Panc1 (cell line): Measurements from ENCODE around the gene NTNG1. TPM values are rescaled to one million over a fixed set of nuclear protein-coding genes. Genes with fewer than 3 reads are reported as not detected.

ENCODE experiments used
- ATAC-seq: fragments of 200-7000 bp; cut with Tn5 transposase; 2 replicates; pipeline ENCODE4 v1.9.1; 2020; ENCODE audit warnings: mild to moderate bottlenecking, moderate library complexity
- BruUV-seq: library from RNA; stranded (reverse); fragments of 400-500 nt; replicated peaks from 2 replicates; lab custom pipeline; 2021; lab: Mats Ljungman, UMichigan
- CTCF ChIA-PET: fragments of 300-600 bp; sonication (Branson Sonifier 250); formaldehyde crosslinking; loops from one replicate; lab custom pipeline; 2022; ENCODE audit warnings: antibody characterized with exemption; lab: Charles Lee
- POLR2A ChIA-PET: fragments of 300-600 bp; sonication (Branson Sonifier 250); formaldehyde crosslinking; loops from one replicate; lab custom pipeline; 2022; ENCODE audit warnings: antibody characterized with exemption; lab: Charles Lee
- DNase-seq: peaks from one replicate; pipeline ENCODE4 v3.0.0-alpha.2; 2010; ENCODE audit warnings: low read depth, low spot score
- H3K27ac ChIP-seq: 2 replicates; pipeline ENCODE4 v1.5.1; 2011; ENCODE audit warnings: mild to moderate bottlenecking, low read length, inconsistent platforms
- H3K27me3 ChIP-seq: fragments of 200-500 bp; sonication (Bioruptor generic); 2 replicates; pipeline ENCODE4 v1.6.0; 2014; ENCODE audit warnings: low read length, inconsistent platforms; ENCODE audit not compliant: control insufficient read depth, insufficient read depth
- H3K36me3 ChIP-seq: fragments of 200-500 bp; sonication (Bioruptor generic); 2 replicates; pipeline ENCODE4 v1.5.1; 2014; ENCODE audit warnings: inconsistent platforms, mild to moderate bottlenecking, low read length, moderate library complexity; ENCODE audit not compliant: control insufficient read depth, insufficient read depth
- H3K4me1 ChIP-seq: 2 replicates; pipeline ENCODE4 v1.5.1; 2011; ENCODE audit warnings: inconsistent platforms, mild to moderate bottlenecking, low read length, moderate library complexity; ENCODE audit not compliant: control insufficient read depth, insufficient read depth
- H3K4me3 ChIP-seq, 2 experiments: 2 replicates each; pipeline ENCODE4 v1.5.1; 2011 to 2012; ENCODE audit warnings: low read depth in 2 of 2, low read length in 2 of 2, mild to moderate bottlenecking in 2 of 2, inconsistent platforms in 1 of 2, moderate library complexity in 1 of 2
- H3K9me3 ChIP-seq: fragments of 200-500 bp; sonication (Bioruptor generic); 2 replicates; pipeline ENCODE4 v1.5.1; 2014; ENCODE audit warnings: low read depth, mild to moderate bottlenecking, inconsistent platforms, low read length, moderate library complexity; ENCODE audit not compliant: control insufficient read depth, insufficient read depth
- POLR2AphosphoS5 ChIP-seq: IDR thresholded peaks from 2 replicates; pipeline ENCODE4 v1.6.1; 2012; ENCODE audit warnings: mild to moderate bottlenecking, low read depth, low read length, moderate library complexity
- SIN3A ChIP-seq: IDR thresholded peaks from 2 replicates; pipeline ENCODE4 v1.6.1; 2012; ENCODE audit warnings: low read depth, mild to moderate bottlenecking, low read length, moderate library complexity, borderline replicate concordance; ENCODE audit not compliant: insufficient read depth
- TCF7L2 ChIP-seq: IDR thresholded peaks from 2 replicates; pipeline ENCODE4 v1.6.1; 2011; ENCODE audit warnings: mild to moderate bottlenecking, low read depth, low read length, inconsistent platforms
- in situ Hi-C: cut with HindIII; loops from 2 replicates; pipeline ENCODE4 v1.10.0; 2016; ENCODE audit warnings: low sequenced_read_pairs, low pct_unique_long_range_greater_than_20kb
- intact Hi-C: fragments of 100-400 bp; cut with micrococcal nuclease; formaldehyde crosslinking; loops from one replicate; pipeline ENCODE4 v1.10.0; 2022; ENCODE audit not compliant: unreplicated experiment
- total RNA-seq: library from RNA; stranded (reverse); gene quantifications from one replicate; pipeline ENCODE4 v1.2.1, GENCODE V29; 2021; ENCODE audit not compliant: unreplicated experiment
- TF ChIP-seq, protein P1 (sequence below), 2 experiments: IDR thresholded peaks; 2 replicates each; pipeline ENCODE4 v1.6.1; 2011 to 2012; ENCODE audit warnings: low read depth in 2 of 2, control low read depth in 1 of 2, low read length in 1 of 2, mild to moderate bottlenecking in 1 of 2, moderate library complexity in 1 of 2; ENCODE audit not compliant: insufficient read depth in 1 of 2
- TF ChIP-seq, protein P2 (sequence below): fragments of 450-650 bp; IDR thresholded peaks from 2 replicates; pipeline ENCODE4 v1.5.1; 2017; ENCODE audit warnings: mild to moderate bottlenecking

Gene NTNG1
- total RNA-seq, 1 experiment from 2014 or later, result 0.13 TPM

DNA sequence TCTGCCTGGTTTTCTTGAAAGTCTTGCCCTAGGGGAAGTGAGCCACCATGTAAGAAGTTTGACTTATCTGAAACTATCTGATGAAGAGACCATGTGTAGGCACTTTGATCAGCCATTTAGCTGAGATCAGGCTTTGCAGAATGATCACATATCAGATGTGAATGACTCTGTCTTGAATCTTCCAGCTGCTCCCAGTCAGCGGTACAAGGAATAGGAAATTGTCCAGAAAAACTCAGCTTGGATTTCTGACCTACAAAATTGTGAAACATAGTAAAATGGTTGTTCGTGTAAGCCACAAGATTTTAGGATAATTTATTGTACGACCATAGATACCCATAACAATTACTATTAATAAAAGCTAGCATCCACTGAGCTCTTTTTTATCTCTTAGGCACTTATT, 41.9 kb upstream of the NTNG1 start:
- TF ChIP-seq, protein P1, sequence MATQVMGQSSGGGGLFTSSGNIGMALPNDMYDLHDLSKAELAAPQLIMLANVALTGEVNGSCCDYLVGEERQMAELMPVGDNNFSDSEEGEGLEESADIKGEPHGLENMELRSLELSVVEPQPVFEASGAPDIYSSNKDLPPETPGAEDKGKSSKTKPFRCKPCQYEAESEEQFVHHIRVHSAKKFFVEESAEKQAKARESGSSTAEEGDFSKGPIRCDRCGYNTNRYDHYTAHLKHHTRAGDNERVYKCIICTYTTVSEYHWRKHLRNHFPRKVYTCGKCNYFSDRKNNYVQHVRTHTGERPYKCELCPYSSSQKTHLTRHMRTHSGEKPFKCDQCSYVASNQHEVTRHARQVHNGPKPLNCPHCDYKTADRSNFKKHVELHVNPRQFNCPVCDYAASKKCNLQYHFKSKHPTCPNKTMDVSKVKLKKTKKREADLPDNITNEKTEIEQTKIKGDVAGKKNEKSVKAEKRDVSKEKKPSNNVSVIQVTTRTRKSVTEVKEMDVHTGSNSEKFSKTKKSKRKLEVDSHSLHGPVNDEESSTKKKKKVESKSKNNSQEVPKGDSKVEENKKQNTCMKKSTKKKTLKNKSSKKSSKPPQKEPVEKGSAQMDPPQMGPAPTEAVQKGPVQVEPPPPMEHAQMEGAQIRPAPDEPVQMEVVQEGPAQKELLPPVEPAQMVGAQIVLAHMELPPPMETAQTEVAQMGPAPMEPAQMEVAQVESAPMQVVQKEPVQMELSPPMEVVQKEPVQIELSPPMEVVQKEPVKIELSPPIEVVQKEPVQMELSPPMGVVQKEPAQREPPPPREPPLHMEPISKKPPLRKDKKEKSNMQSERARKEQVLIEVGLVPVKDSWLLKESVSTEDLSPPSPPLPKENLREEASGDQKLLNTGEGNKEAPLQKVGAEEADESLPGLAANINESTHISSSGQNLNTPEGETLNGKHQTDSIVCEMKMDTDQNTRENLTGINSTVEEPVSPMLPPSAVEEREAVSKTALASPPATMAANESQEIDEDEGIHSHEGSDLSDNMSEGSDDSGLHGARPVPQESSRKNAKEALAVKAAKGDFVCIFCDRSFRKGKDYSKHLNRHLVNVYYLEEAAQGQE (IDR thresholded peaks at IDR 0.05; ENCODE audit: insufficient read depth in 1 of 2, low read depth in 2 of 2, low read length in 1 of 2), result no peak
- TF ChIP-seq POLR2AphosphoS5 (no peak), SIN3A (no peak), TCF7L2 (no peak)
- TF ChIP-seq, protein P2, sequence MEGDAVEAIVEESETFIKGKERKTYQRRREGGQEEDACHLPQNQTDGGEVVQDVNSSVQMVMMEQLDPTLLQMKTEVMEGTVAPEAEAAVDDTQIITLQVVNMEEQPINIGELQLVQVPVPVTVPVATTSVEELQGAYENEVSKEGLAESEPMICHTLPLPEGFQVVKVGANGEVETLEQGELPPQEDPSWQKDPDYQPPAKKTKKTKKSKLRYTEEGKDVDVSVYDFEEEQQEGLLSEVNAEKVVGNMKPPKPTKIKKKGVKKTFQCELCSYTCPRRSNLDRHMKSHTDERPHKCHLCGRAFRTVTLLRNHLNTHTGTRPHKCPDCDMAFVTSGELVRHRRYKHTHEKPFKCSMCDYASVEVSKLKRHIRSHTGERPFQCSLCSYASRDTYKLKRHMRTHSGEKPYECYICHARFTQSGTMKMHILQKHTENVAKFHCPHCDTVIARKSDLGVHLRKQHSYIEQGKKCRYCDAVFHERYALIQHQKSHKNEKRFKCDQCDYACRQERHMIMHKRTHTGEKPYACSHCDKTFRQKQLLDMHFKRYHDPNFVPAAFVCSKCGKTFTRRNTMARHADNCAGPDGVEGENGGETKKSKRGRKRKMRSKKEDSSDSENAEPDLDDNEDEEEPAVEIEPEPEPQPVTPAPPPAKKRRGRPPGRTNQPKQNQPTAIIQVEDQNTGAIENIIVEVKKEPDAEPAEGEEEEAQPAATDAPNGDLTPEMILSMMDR, result no peak
- POLR2A ChIA-PET, result no interaction called here
- ATAC-seq, result no peak
- BruUV-seq, result no TSS peak
- H3K4me3 ChIP-seq, result no peak overlapping the region
- CTCF ChIA-PET, result no interaction called here
- H3K27ac ChIP-seq, result no peak overlapping the region
- H3K36me3 ChIP-seq, result no peaks in the 10 kb centered on the region
- intact Hi-C loops (no loop called here), in situ Hi-C loops (no loop called here)
- no peaks in the 10 kb centered on the region for H3K9me3 ChIP-seq
- no peaks in the 10 kb centered on the region for H3K27me3 ChIP-seq
- no peak for DNase-seq
- H3K4me1 ChIP-seq, result no peaks in the 10 kb centered on the region

DNA sequence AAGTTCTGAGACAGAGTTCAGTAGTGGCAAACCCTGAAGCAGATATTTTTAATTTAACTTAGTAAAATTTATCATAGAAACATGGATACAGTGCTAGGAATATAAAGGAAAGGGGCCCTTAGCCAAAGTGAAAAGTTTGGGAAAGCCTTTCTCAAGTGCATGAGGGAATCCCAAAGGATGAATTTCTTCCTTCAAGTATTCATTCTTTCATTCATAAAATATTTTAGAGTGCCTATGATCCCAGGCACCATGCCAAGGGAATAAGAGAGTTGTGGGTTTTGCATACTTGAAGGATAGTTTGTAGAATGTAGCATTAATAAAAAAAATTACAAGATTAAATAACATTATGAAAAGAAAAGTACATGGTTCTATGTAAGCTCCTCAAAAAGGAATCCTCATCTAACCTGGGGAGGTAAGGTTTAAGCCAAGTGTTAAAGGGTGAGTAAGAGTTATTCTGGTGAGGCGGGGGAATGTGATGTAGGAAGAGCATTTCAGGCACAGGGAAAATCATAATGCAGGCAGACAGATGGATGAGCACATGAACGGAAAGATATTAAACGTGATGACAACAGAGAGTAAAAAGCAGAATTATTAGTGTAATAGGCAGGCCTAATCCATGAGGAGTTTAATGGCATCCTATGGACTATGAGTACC, 40.4 kb upstream of the NTNG1 start:
- POLR2A ChIA-PET, result no interaction called here
- intact Hi-C loops (no loop called here), in situ Hi-C loops (no loop called here)
- no TSS peak for BruUV-seq
- DNase-seq (no peak), ATAC-seq (no peak)
- CTCF ChIA-PET, result no interaction called here
- H3K4me3 ChIP-seq, result no peak overlapping the region
- H3K36me3 ChIP-seq, result no peaks in the 10 kb centered on the region
- H3K9me3 ChIP-seq, result no peaks in the 10 kb centered on the region
- H3K27me3 ChIP-seq, result no peaks in the 10 kb centered on the region
- no peaks in the 10 kb centered on the region for H3K4me1 ChIP-seq
- TF ChIP-seq, protein P1 (IDR thresholded peaks at IDR 0.05; ENCODE audit: insufficient read depth in 1 of 2, low read depth in 2 of 2, low read length in 1 of 2), result no peak
- TF ChIP-seq SIN3A (no peak), TCF7L2 (no peak), POLR2AphosphoS5 (no peak)
- TF ChIP-seq, protein P2, result no peak
- no peak overlapping the region for H3K27ac ChIP-seq
